ENCODE measurements around the gene FANCB. TPM values are rescaled to one million over a fixed set of nuclear protein-coding genes. Genes with fewer than 3 reads are reported as not detected.

FANCB gene
- total RNA-seq, 1 experiment from 2014 or later: 2.7 TPM

DNA sequence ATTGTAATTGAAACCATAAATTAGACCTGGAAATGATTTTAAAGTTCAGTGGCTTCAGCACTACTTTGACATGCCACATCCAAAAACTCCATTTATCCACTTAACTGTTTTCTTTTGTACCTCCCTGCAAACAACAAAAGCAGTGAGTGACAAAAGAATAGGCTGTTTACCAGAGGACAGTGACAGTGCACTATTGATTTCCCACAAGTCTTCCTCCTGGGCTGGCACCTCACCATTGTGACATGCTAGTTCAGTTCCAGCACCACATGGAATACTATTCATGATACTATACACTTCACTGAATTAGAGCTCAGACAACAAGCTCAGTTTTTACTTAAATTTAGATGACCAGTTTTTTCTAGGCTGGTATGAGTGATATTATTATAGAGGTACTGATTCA is 29.7 kb upstream of the FANCB start:
- H3K4me1 Mint-ChIP-seq (ENCODE audit: insufficient read depth, unreplicated experiment): no peaks in the 10 kb centered on the region
- no peak for DNase-seq (ENCODE audit: unreplicated experiment)
- no peaks in the 10 kb centered on the region for H3K27me3 Mint-ChIP-seq (ENCODE audit: insufficient read depth, unreplicated experiment)
- TF ChIP-seq, protein P1, sequence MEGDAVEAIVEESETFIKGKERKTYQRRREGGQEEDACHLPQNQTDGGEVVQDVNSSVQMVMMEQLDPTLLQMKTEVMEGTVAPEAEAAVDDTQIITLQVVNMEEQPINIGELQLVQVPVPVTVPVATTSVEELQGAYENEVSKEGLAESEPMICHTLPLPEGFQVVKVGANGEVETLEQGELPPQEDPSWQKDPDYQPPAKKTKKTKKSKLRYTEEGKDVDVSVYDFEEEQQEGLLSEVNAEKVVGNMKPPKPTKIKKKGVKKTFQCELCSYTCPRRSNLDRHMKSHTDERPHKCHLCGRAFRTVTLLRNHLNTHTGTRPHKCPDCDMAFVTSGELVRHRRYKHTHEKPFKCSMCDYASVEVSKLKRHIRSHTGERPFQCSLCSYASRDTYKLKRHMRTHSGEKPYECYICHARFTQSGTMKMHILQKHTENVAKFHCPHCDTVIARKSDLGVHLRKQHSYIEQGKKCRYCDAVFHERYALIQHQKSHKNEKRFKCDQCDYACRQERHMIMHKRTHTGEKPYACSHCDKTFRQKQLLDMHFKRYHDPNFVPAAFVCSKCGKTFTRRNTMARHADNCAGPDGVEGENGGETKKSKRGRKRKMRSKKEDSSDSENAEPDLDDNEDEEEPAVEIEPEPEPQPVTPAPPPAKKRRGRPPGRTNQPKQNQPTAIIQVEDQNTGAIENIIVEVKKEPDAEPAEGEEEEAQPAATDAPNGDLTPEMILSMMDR (IDR thresholded peaks at IDR 0.05; ENCODE audit: unreplicated experiment): no peak
- H3K27ac Mint-ChIP-seq (ENCODE audit: low read depth, unreplicated experiment): no peak overlapping the region
- H3K36me3 Mint-ChIP-seq (ENCODE audit: insufficient read depth, unreplicated experiment): peaks cover 11% of the 10 kb centered on the region
- no TSS peak for BruUV-seq (replicated peaks)
- CTCF ChIA-PET: no interaction called here
- no peak overlapping the region for H3K4me3 Mint-ChIP-seq (ENCODE audit: unreplicated experiment)
- intact Hi-C loops (cut with micrococcal nuclease): no loop called here
- POLR2A ChIA-PET: interaction anchor here (1.0 kb wide), 1 partner anchor 151 kb away, joined by 3 read pairs; no protein-coding TSS in a partner anchor
- H3K9me3 Mint-ChIP-seq (ENCODE audit: unreplicated experiment): no peaks in the 10 kb centered on the region

DNA sequence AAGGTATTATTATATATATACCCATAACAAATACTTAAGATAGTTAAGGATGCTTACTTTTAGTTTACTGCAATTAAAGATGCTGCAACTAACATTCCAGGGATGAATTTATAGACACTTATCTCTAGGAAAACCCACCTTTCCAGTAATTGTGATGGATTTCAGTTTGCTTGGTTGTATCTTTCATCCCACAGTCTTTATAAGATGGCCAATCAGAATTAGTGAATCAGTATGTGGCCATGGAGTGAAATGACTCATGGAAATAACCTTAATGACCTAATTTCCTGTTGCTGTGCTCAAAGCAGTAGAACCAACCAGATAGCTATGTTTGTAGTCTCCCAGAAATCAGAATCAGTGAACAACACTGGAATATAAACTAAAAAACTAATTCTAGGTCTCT is 26.7 kb upstream of the FANCB start:
- Mint-ChIP-seq H3K27ac (ENCODE audit: low read depth, unreplicated experiment) (no peak overlapping the region), H3K9me3 (ENCODE audit: unreplicated experiment) (no peaks in the 10 kb centered on the region)

DNA sequence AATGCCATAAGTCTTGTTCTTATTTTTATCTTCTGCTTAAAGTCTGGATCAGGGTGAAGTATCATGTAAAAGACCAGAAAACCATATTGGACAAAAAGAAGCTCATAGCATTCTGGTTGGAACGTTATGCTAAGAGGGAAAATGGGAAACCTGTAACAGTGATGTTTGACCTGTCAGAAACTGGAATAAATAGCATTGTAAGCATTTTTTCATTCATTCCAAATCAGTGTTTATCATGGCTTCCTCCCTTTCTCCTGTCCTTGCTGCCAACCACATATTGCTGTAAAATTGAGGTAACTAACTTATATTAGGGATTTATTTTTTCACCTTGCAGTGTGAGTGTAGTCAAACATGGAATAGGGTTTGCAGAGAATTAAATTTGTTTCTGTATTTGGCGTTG is 24.2 kb upstream of the FANCB start:
- Mint-ChIP-seq H3K4me1 (ENCODE audit: insufficient read depth, unreplicated experiment) (no peaks in the 10 kb centered on the region), H3K36me3 (ENCODE audit: insufficient read depth, unreplicated experiment) (peaks cover 16% of the 10 kb centered on the region), H3K27ac (ENCODE audit: low read depth, unreplicated experiment) (no peak overlapping the region), H3K27me3 (ENCODE audit: insufficient read depth, unreplicated experiment) (peaks cover 21% of the 10 kb centered on the region), H3K4me3 (ENCODE audit: unreplicated experiment) (no peak overlapping the region), H3K9me3 (ENCODE audit: unreplicated experiment) (no peaks in the 10 kb centered on the region)
- TF ChIP-seq, protein P1 (IDR thresholded peaks at IDR 0.05; ENCODE audit: unreplicated experiment): no peak
- BruUV-seq (replicated peaks): no TSS peak
- ChIA-PET POLR2A (no interaction called here), CTCF (no interaction called here)
- DNase-seq (ENCODE audit: unreplicated experiment): no peak
- intact Hi-C loops (cut with micrococcal nuclease): no loop called here

More for the DNA sequence above, 26.7 kb upstream of the FANCB start:
- no TSS peak for BruUV-seq (replicated peaks)
- H3K4me1 Mint-ChIP-seq (ENCODE audit: insufficient read depth, unreplicated experiment): no peaks in the 10 kb centered on the region
- ChIA-PET CTCF (no interaction called here), POLR2A (no interaction called here)
- H3K4me3 Mint-ChIP-seq (ENCODE audit: unreplicated experiment): no peak overlapping the region
- DNase-seq (ENCODE audit: unreplicated experiment): peak; percentile 32
- intact Hi-C loops (cut with micrococcal nuclease): no loop called here
- H3K27me3 Mint-ChIP-seq (ENCODE audit: insufficient read depth, unreplicated experiment): peaks cover 21% of the 10 kb centered on the region
- TF ChIP-seq, protein P1 (IDR thresholded peaks at IDR 0.05; ENCODE audit: unreplicated experiment): no peak
- H3K36me3 Mint-ChIP-seq (ENCODE audit: insufficient read depth, unreplicated experiment): peaks cover 17% of the 10 kb centered on the region

DNA sequence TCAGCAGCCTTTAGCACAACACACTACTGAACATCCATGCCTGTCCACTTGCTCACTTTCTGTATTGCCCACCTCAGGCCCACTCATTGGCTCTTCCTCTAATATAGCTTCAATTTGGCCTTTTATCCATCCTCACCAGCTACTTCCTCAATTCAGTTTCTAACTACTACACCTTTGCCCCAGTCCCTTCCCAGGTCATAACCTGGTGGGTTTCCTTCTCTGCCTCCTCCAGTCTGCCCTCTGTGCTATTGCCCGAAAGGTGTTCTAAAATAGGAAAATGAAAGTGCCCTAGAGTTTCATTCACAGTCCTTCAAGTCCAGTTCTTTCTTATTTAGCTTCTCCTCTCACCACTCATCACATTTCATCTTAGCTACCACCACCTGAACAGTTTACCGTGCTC is 23.4 kb upstream of the FANCB start:
- CTCF ChIA-PET: interaction anchor here (0.7 kb wide), 1 partner anchor 857 kb away, joined by 3 read pairs; no protein-coding TSS in a partner anchor
- intact Hi-C loops (cut with micrococcal nuclease): no loop called here
- POLR2A ChIA-PET: no interaction called here
- H3K36me3 Mint-ChIP-seq (ENCODE audit: insufficient read depth, unreplicated experiment): peaks cover 16% of the 10 kb centered on the region
- peak overlapping the region; percentile 33 for H3K27ac Mint-ChIP-seq (ENCODE audit: low read depth, unreplicated experiment)
- no peaks in the 10 kb centered on the region for H3K4me1 Mint-ChIP-seq (ENCODE audit: insufficient read depth, unreplicated experiment)
- TF ChIP-seq, protein P1 (IDR thresholded peaks at IDR 0.05; ENCODE audit: unreplicated experiment): no peak
- no TSS peak for BruUV-seq (replicated peaks)
- no peak overlapping the region for H3K4me3 Mint-ChIP-seq (ENCODE audit: unreplicated experiment)
- peaks cover 25% of the 10 kb centered on the region for H3K27me3 Mint-ChIP-seq (ENCODE audit: insufficient read depth, unreplicated experiment)
- no peaks in the 10 kb centered on the region for H3K9me3 Mint-ChIP-seq (ENCODE audit: unreplicated experiment)
- no peak for DNase-seq (ENCODE audit: unreplicated experiment)
